ENCODE results near the gene GLIPR1.
"Not testable (repeated sequence)": the region's sequence is repeated elsewhere in the genome, so short reads cannot be mapped to it uniquely, and the experiment has no call there.

GLIPR1 gene

GRCh38 chr12:75457191-75457590 lies 23.4 kb upstream of the GLIPR1 start:
- Histone ChIP-seq H3K4me3 (ENCODE audit: low read length) (no peak overlapping the region), H3K27me3 (replicated peaks; ENCODE audit: insufficient read depth, low read length) (no peaks in the 10 kb centered on the region), H3F3A (ENCODE audit: insufficient read depth, low read length) (no peaks in the 10 kb centered on the region), H3K9me2 (replicated peaks; ENCODE audit: insufficient read depth, low read length) (no peaks in the 10 kb centered on the region), H3K9me3 (replicated peaks; ENCODE audit: insufficient read depth, low read length) (no peaks in the 10 kb centered on the region), H3K4me2 (ENCODE audit: low read depth, low read length) (0 out of 2 replicates have a peak overlapping the region, but pooled peaks have one; percentile 6), H3K79me2 (ENCODE audit: low read length) (no peaks in the 10 kb centered on the region), H3K9ac (ENCODE audit: low read length) (no peak overlapping the region), H3K36me3 (replicated peaks; ENCODE audit: insufficient read depth, low read length) (no peaks in the 10 kb centered on the region), H2AFZ (ENCODE audit: low read length) (no peak overlapping the region), H3K4me1 (ENCODE audit: low read length) (peaks cover 16% of the 10 kb centered on the region), H3K27ac (ENCODE audit: low read length) (no peak overlapping the region; the same call in 1 of the 2 replicates), H4K20me1 (ENCODE audit: insufficient read depth, low read length) (no peaks in the 10 kb centered on the region)
- peak; percentile 19 for DNase-seq
- TF ChIP-seq EZH2phosphoT487 (IDR thresholded peaks at IDR 0.05; ENCODE audit: low read length) (no peak), EZH2 (optimal IDR thresholded peaks at IDR 0.05; ENCODE audit: low read depth, low read length) (no peak)
- TF ChIP-seq, protein P1, sequence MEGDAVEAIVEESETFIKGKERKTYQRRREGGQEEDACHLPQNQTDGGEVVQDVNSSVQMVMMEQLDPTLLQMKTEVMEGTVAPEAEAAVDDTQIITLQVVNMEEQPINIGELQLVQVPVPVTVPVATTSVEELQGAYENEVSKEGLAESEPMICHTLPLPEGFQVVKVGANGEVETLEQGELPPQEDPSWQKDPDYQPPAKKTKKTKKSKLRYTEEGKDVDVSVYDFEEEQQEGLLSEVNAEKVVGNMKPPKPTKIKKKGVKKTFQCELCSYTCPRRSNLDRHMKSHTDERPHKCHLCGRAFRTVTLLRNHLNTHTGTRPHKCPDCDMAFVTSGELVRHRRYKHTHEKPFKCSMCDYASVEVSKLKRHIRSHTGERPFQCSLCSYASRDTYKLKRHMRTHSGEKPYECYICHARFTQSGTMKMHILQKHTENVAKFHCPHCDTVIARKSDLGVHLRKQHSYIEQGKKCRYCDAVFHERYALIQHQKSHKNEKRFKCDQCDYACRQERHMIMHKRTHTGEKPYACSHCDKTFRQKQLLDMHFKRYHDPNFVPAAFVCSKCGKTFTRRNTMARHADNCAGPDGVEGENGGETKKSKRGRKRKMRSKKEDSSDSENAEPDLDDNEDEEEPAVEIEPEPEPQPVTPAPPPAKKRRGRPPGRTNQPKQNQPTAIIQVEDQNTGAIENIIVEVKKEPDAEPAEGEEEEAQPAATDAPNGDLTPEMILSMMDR (IDR thresholded peaks at IDR 0.05; ENCODE audit: low read length) = no peak

DNA sequence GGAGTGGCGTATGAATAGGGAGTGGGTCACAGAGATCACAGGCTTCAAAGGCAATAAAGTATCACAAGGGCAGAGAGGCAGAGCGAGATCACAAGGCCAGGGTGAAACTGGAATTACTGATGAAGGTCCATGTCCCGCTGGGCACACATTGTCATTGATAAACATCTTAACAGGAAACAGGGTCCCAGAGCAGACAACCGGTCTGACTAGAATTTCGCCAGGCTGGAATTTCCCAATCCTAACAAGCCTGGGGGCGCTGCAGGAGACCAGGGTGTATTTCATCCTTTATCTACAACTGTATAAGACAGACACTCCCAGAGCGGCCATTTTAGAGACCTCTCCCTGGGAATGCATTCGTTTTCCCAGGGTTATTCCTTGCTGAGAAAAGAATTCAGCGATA lies 22.7 kb upstream of the GLIPR1 start:
- not testable (repeated sequence) for H3K4me2 ChIP-seq (ENCODE audit: low read depth, low read length); H2AFZ ChIP-seq (ENCODE audit: low read length); DNase-seq; H3K79me2 ChIP-seq (ENCODE audit: low read length); H3K27me3 ChIP-seq (replicated peaks; ENCODE audit: insufficient read depth, low read length); H3K9me2 ChIP-seq (replicated peaks; ENCODE audit: insufficient read depth, low read length); H3K9ac ChIP-seq (ENCODE audit: low read length); H3K9me3 ChIP-seq (replicated peaks; ENCODE audit: insufficient read depth, low read length); H3F3A ChIP-seq (ENCODE audit: insufficient read depth, low read length); H3K36me3 ChIP-seq (replicated peaks; ENCODE audit: insufficient read depth, low read length); H3K27ac ChIP-seq (ENCODE audit: low read length); H4K20me1 ChIP-seq (ENCODE audit: insufficient read depth, low read length); H3K4me3 ChIP-seq (ENCODE audit: low read length)
- peaks cover 16% of the 10 kb centered on the region for H3K4me1 ChIP-seq (ENCODE audit: low read length)

DNA sequence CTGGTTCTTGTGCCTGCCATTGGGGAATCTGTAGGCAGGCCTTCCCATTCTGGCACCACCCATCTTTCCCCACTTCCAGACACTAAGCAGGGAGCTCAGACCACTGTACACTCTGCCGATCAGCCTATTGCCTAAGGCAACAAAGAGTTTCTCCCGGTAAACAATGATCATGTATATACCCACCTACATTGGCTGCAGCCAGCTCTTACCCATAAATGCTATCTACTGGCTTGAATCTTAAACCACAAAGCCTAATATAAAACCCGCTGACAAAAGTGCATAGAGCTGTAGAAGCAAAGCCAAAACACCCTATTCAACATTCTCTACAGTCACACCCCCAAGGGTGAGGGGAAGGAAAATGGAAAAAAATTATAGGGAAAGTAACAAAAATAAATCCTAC lies 20.8 kb upstream of the GLIPR1 start:
- DNase-seq = no peak
- Histone ChIP-seq H4K20me1 (ENCODE audit: insufficient read depth, low read length) (no peaks in the 10 kb centered on the region), H3K36me3 (replicated peaks; ENCODE audit: insufficient read depth, low read length) (no peaks in the 10 kb centered on the region), H3K4me2 (ENCODE audit: low read depth, low read length) (no peak overlapping the region), H3K4me1 (ENCODE audit: low read length) (peaks cover 16% of the 10 kb centered on the region), H3K4me3 (ENCODE audit: low read length) (no peak overlapping the region), H3K79me2 (ENCODE audit: low read length) (no peaks in the 10 kb centered on the region), H3K9me3 (replicated peaks; ENCODE audit: insufficient read depth, low read length) (no peaks in the 10 kb centered on the region), H3K9ac (ENCODE audit: low read length) (no peak overlapping the region), H3F3A (ENCODE audit: insufficient read depth, low read length) (no peaks in the 10 kb centered on the region), H3K9me2 (replicated peaks; ENCODE audit: insufficient read depth, low read length) (no peaks in the 10 kb centered on the region), H3K27me3 (replicated peaks; ENCODE audit: insufficient read depth, low read length) (no peaks in the 10 kb centered on the region), H3K27ac (ENCODE audit: low read length) (no peak overlapping the region), H2AFZ (ENCODE audit: low read length) (no peak overlapping the region)
- TF ChIP-seq EZH2phosphoT487 (IDR thresholded peaks at IDR 0.05; ENCODE audit: low read length) (no peak), EZH2 (optimal IDR thresholded peaks at IDR 0.05; ENCODE audit: low read depth, low read length) (no peak)
- TF ChIP-seq, protein P1 (IDR thresholded peaks at IDR 0.05; ENCODE audit: low read length) = no peak

- Histone ChIP-seq H3K4me3 (ENCODE audit: low read length) (no peak overlapping the region), H3K36me3 (replicated peaks; ENCODE audit: insufficient read depth, low read length) (no peaks in the 10 kb centered on the region), H3K4me2 (ENCODE audit: low read depth, low read length) (no peak overlapping the region), H2AFZ (ENCODE audit: low read length) (no peak overlapping the region), H3K9me3 (replicated peaks; ENCODE audit: insufficient read depth, low read length) (no peaks in the 10 kb centered on the region), H3K79me2 (ENCODE audit: low read length) (no peaks in the 10 kb centered on the region), H3K4me1 (ENCODE audit: low read length) (peaks cover 16% of the 10 kb centered on the region), H4K20me1 (ENCODE audit: insufficient read depth, low read length) (no peaks in the 10 kb centered on the region), H3K9me2 (replicated peaks; ENCODE audit: insufficient read depth, low read length) (no peaks in the 10 kb centered on the region), H3K27me3 (replicated peaks; ENCODE audit: insufficient read depth, low read length) (no peaks in the 10 kb centered on the region), H3F3A (ENCODE audit: insufficient read depth, low read length) (no peaks in the 10 kb centered on the region), H3K9ac (ENCODE audit: low read length) (no peak overlapping the region), H3K27ac (ENCODE audit: low read length) (no peak overlapping the region)
- no peak for DNase-seq
- no peak for TF ChIP-seq EZH2phosphoT487 (IDR thresholded peaks at IDR 0.05; ENCODE audit: low read length)
Measured at GRCh38 chr12:75460204-75460603, 20.4 kb upstream of the GLIPR1 start.

All from MM.1S (cell line).